Neural cell (in vitro differentiated cells): Measurements from ENCODE around the gene MTOR. TPM values are rescaled to one million over a fixed set of nuclear protein-coding genes. Genes with fewer than 3 reads are reported as not detected.

Source experiments
- H2AFZ ChIP-seq: fragments of 200-600, 300-800 bp; sonication (generic), shearing (Covaris generic); 2 replicates; pipeline ENCODE4 v1.6.0; 2014; ENCODE audit warnings: low read depth, mild to moderate bottlenecking, antibody characterized with exemption, low read length, moderate library complexity
- H3F3A ChIP-seq: fragments of 200-600 bp; shearing (Covaris generic); 2 replicates; pipeline ENCODE4 v1.6.1; 2016; ENCODE audit warnings: mild to moderate bottlenecking, moderate library complexity, mixed read lengths, antibody characterized with exemption, low read length; ENCODE audit not compliant: insufficient read depth, poor library complexity, severe bottlenecking
- H3K27ac ChIP-seq: fragments of 200-600, 300-800 bp; sonication (generic), shearing (Covaris generic); 2 replicates; pipeline ENCODE4 v1.5.1; 2014; ENCODE audit warnings: mild to moderate bottlenecking, low read length, moderate library complexity
- H3K27me3 ChIP-seq: fragments of 300-800, 200-600 bp; sonication (generic), shearing (Covaris generic); 2 replicates; pipeline ENCODE4 v1.6.0; 2014; ENCODE audit warnings: mild to moderate bottlenecking, low read depth, low read length, moderate library complexity; ENCODE audit not compliant: insufficient read depth
- H3K36me3 ChIP-seq: fragments of 300-800, 200-600 bp; sonication (generic), shearing (Covaris generic); 2 replicates; pipeline ENCODE4 v1.5.1; 2014; ENCODE audit warnings: mild to moderate bottlenecking, antibody characterized with exemption, low read length, moderate library complexity; ENCODE audit not compliant: insufficient read depth
- H3K4me2 ChIP-seq: fragments of 300-800, 200-600 bp; sonication (generic), shearing (Covaris generic); 2 replicates; pipeline ENCODE4 v1.6.0; 2014; ENCODE audit warnings: mild to moderate bottlenecking, low read length
- H3K4me3 ChIP-seq: fragments of 300-800, 200-600 bp; sonication (generic), shearing (Covaris generic); 2 replicates; pipeline ENCODE4 v1.5.1; 2014; ENCODE audit warnings: mild to moderate bottlenecking, low read length, moderate library complexity
- H3K79me2 ChIP-seq: fragments of 200-600 bp; shearing (Covaris generic); replicated peaks from 2 replicates; pipeline ENCODE4 v1.6.0; 2014; ENCODE audit warnings: mild to moderate bottlenecking, low read length, moderate library complexity; ENCODE audit not compliant: insufficient read depth
- H3K9ac ChIP-seq: fragments of 300-800, 200-600 bp; sonication (generic), shearing (Covaris generic); 2 replicates; pipeline ENCODE4 v1.6.1; 2016; ENCODE audit warnings: mild to moderate bottlenecking, low read length, mixed read lengths
- H3K9me2 ChIP-seq: fragments of 200-600 bp; shearing (Covaris generic); 2 replicates; pipeline ENCODE4 v1.6.1; 2016; ENCODE audit warnings: mild to moderate bottlenecking, low read length, mixed read lengths; ENCODE audit not compliant: insufficient read depth
- H3K9me3 ChIP-seq: fragments of 200-600, 300-800 bp; sonication (generic), shearing (Covaris generic); 2 replicates; pipeline ENCODE4 v1.6.1; 2016; ENCODE audit warnings: mild to moderate bottlenecking, mixed run types, low read length, moderate library complexity, mixed read lengths
- H4K20me1 ChIP-seq: fragments of 200-600 bp; shearing (Covaris generic); 2 replicates; pipeline ENCODE4 v1.6.1; 2016; ENCODE audit warnings: mild to moderate bottlenecking, mixed run types; ENCODE audit not compliant: insufficient read depth
- CTCF ChIP-seq: fragments of 450-650 bp; IDR thresholded peaks from 2 replicates; pipeline ENCODE4 v1.5.1; 2014; ENCODE audit warnings: antibody characterized with exemption, mild to moderate bottlenecking, moderate library complexity; ENCODE audit not compliant: poor library complexity, severe bottlenecking
- EP300 ChIP-seq: fragments of 450-650 bp; conservative IDR thresholded peaks from 2 replicates; pipeline ENCODE4 v1.6.1; 2014; ENCODE audit warnings: antibody characterized with exemption, mild to moderate bottlenecking, moderate library complexity; ENCODE audit not compliant: poor library complexity, severe bottlenecking
- EZH2 ChIP-seq: fragments of 200-600, 300-800 bp; shearing (Covaris generic), sonication (generic); IDR thresholded peaks from 2 replicates; pipeline ENCODE4 v1.6.1; 2014; ENCODE audit warnings: antibody characterized with exemption, low read length, borderline replicate concordance, mild to moderate bottlenecking; ENCODE audit not compliant: insufficient read depth, poor library complexity, severe bottlenecking
- MXI1 ChIP-seq: fragments of 450-650 bp; conservative IDR thresholded peaks from 2 replicates; pipeline ENCODE4 v1.6.1; 2014; ENCODE audit warnings: antibody characterized with exemption, mild to moderate bottlenecking; ENCODE audit not compliant: poor library complexity, severe bottlenecking
- POLR2AphosphoS5 ChIP-seq: IDR thresholded peaks from 2 replicates; pipeline ENCODE4 v1.6.1; 2012
- RAD21 ChIP-seq: fragments of 450-650 bp; conservative IDR thresholded peaks from 2 replicates; pipeline ENCODE4 v1.6.1; 2014; ENCODE audit warnings: antibody characterized with exemption, mild to moderate bottlenecking, moderate library complexity
- REST ChIP-seq: IDR thresholded peaks from 2 replicates; pipeline ENCODE4 v1.6.1; 2012; ENCODE audit warnings: borderline replicate concordance
- SMC3 ChIP-seq: fragments of 450-650 bp; conservative IDR thresholded peaks from 2 replicates; pipeline ENCODE4 v1.6.1; 2014; ENCODE audit warnings: antibody characterized with exemption, mild to moderate bottlenecking, moderate library complexity; ENCODE audit not compliant: poor library complexity
- TAF1 ChIP-seq: IDR thresholded peaks from 2 replicates; pipeline ENCODE4 v1.6.1; 2012; ENCODE audit warnings: low read depth
- polyA plus RNA-seq: library from polyadenylated mRNA; depleted of rRNA; stranded (reverse); fragments of >200 nt; gene quantifications from 2 replicates; pipeline ENCODE4 v1.2.3, GENCODE V29; 2014

MTOR gene
- polyA plus RNA-seq, 1 donor from 2014 or later = 41.2 TPM

DNA sequence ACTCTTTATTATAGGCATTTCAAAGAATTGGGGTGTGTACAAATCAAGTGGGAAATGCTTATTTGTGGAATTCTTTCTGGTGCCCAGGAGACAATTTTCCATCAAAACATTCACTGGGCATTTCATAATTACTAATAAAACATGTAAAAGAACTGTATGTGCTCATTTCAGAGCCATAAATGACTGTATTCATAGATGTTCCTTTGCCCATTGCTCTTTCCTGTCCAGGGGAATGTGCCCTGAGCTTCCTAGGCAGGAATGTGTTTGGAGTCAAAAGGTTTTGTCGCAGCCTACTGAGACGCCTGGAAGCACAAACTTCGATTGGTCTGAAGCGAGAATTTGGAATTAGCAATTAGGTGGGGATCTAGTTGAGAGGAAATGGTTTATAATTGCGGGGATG, 119.0 kb downstream of the MTOR start:
- Histone ChIP-seq H3K9me3 (no peaks in the 10 kb centered on the region), H3K36me3 (no peaks in the 10 kb centered on the region)
- TF ChIP-seq REST (no peak), CTCF (no peak), EP300 (no peak), POLR2AphosphoS5 (no peak), EZH2 (no peak), MXI1 (no peak), TAF1 (no peak), SMC3 (no peak), RAD21 (no peak)

DNA sequence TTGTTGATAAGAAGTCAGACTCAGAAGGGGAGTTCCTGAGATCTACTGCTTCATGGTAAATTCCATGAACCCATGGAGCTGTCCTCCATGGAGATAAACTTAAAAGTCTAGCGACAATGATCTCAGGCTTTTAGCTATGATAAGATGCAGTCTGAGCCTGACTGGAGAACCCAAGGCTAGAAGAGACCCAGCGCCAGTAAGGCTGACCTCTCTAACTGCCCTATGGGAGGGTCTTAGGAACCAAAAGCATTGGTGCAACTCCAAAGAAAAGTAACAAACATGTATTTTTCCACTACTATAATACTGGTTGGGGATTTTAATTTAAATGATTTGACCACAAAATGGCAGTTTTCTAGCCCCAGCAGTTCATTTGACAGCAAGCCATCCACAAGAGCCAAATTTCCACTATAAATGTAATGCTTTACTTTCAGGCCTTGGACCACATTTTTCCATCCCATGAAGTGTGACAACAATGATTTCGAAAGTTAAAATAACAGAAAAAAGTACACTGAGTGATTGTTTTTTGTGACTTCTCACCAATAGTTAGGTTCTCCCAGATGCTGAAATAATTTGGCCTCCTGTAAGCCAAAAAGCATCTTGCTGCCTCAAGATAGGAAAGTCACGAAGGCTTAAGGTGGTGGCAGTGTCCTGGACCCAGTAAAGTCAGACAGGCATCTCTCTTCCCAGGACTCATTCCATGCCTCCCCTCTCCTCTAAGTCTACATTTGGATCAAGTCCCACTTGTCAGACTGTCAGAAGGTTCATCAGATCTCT, 119.5 kb downstream of the MTOR start:
- no peak overlapping the region for H3K4me3 ChIP-seq
- no peaks in the 10 kb centered on the region for H3F3A ChIP-seq
- H3K4me2 ChIP-seq = no peak overlapping the region
- H3K27ac ChIP-seq = no peak overlapping the region
- H4K20me1 ChIP-seq = no peaks in the 10 kb centered on the region
- H3K9me2 ChIP-seq = no peaks in the 10 kb centered on the region
- H3K27me3 ChIP-seq = no peaks in the 10 kb centered on the region
- H3K36me3 ChIP-seq = no peaks in the 10 kb centered on the region
- no peak for TF ChIP-seq EP300
- no peak for TF ChIP-seq RAD21
- TF ChIP-seq CTCF = no peak
- TF ChIP-seq SMC3 = no peak
- TF ChIP-seq REST = no peak
- TF ChIP-seq POLR2AphosphoS5 = no peak
- TF ChIP-seq TAF1 = no peak
- no peak for TF ChIP-seq MXI1
- no peak for TF ChIP-seq EZH2
- no peak overlapping the region for H3K9ac ChIP-seq
- H3K9me3 ChIP-seq = no peaks in the 10 kb centered on the region
- H2AFZ ChIP-seq = no peak overlapping the region
- no peaks in the 10 kb centered on the region for H3K79me2 ChIP-seq

More for the DNA sequence above, 119.0 kb downstream of the MTOR start:
- H3K4me2 ChIP-seq = no peak overlapping the region
- H3K79me2 ChIP-seq = no peaks in the 10 kb centered on the region
- no peak overlapping the region for H3K27ac ChIP-seq
- no peaks in the 10 kb centered on the region for H3F3A ChIP-seq
- no peaks in the 10 kb centered on the region for H4K20me1 ChIP-seq
- H3K4me3 ChIP-seq = no peak overlapping the region
- no peak overlapping the region for H3K9ac ChIP-seq
- no peaks in the 10 kb centered on the region for H3K9me2 ChIP-seq
- H2AFZ ChIP-seq = no peak overlapping the region
- H3K27me3 ChIP-seq = no peaks in the 10 kb centered on the region
